Mesothelial cell of epicardium (in vitro differentiated cells): Measurements from ENCODE around the gene SMIM27. TPM values are rescaled to one million over a fixed set of nuclear protein-coding genes. Genes with fewer than 3 reads are reported as not detected.
"Not testable (repeated sequence)": the region's sequence is repeated elsewhere in the genome, so short reads cannot be mapped to it uniquely, and the experiment has no call there.

Experiments used
- DNase-seq, 2 experiments: peaks; one replicate each; pipeline ENCODE4 v3.0.0; 2021; ENCODE audit warnings: low spot score in 2 of 2; ENCODE audit not compliant: unreplicated experiment in 2 of 2
- H3K27ac Mint-ChIP-seq: 2 replicates; pipeline ENCODE4 v1.8.0; 2021; ENCODE audit warnings: mixed read lengths
- H3K27me3 Mint-ChIP-seq: 2 replicates; pipeline ENCODE4 v1.8.0; 2021; ENCODE audit warnings: low read depth, mixed read lengths
- H3K36me3 Mint-ChIP-seq: 2 replicates; pipeline ENCODE4 v1.8.0; 2021; ENCODE audit warnings: mixed read lengths
- H3K4me1 Mint-ChIP-seq: 2 replicates; pipeline ENCODE4 v1.8.0; 2021; ENCODE audit warnings: mixed read lengths
- H3K4me3 Mint-ChIP-seq: 2 replicates; pipeline ENCODE4 v1.8.0; 2021; ENCODE audit warnings: mild to moderate bottlenecking, moderate library complexity, mixed read lengths
- H3K9me3 Mint-ChIP-seq: 2 replicates; pipeline ENCODE4 v1.8.0; 2021; ENCODE audit warnings: mixed read lengths
- CTCF ChIP-seq: fragments of 200-600 bp; sonication (generic); IDR thresholded peaks from one replicate; pipeline ENCODE4 v1.5.0; 2021; ENCODE audit warnings: antibody characterized with exemption; ENCODE audit not compliant: unreplicated experiment
- total RNA-seq: library from RNA; stranded (reverse); gene quantifications from 3 replicates; pipeline ENCODE4 v1.2.1, GENCODE V29; 2021

Gene SMIM27
- total RNA-seq, 1 donor from 2014 or later, result 8.3 TPM

- no peaks in the 10 kb centered on the region for H3K36me3 Mint-ChIP-seq
- TF ChIP-seq CTCF, result no peak
- no peak overlapping the region for H3K27ac Mint-ChIP-seq
- H3K27me3 Mint-ChIP-seq, result peaks cover 33% of the 10 kb centered on the region
- peaks cover 6% of the 10 kb centered on the region for H3K9me3 Mint-ChIP-seq
- no peak for DNase-seq
- no peak overlapping the region for H3K4me3 Mint-ChIP-seq
- peaks cover 4% of the 10 kb centered on the region for H3K4me1 Mint-ChIP-seq
Observed at GRCh38 chr9:32589083-32589723, 37.1 kb downstream of the SMIM27 start.

GRCh38 chr9:32590476-32590875 is 38.3 kb downstream of the SMIM27 start:
- Mint-ChIP-seq H3K27me3 (peaks cover 25% of the 10 kb centered on the region), H3K4me1 (peaks cover 4% of the 10 kb centered on the region), H3K4me3 (no peak overlapping the region), H3K27ac (no peak overlapping the region), H3K36me3 (no peaks in the 10 kb centered on the region), H3K9me3 (peaks cover 6% of the 10 kb centered on the region)
- TF ChIP-seq CTCF, result no peak
- DNase-seq, result no peak

- TF ChIP-seq CTCF, result no peak
- Mint-ChIP-seq H3K36me3 (no peaks in the 10 kb centered on the region), H3K27me3 (peaks cover 21% of the 10 kb centered on the region), H3K27ac (no peak overlapping the region), H3K4me3 (no peak overlapping the region), H3K9me3 (peaks cover 4% of the 10 kb centered on the region), H3K4me1 (peaks cover 4% of the 10 kb centered on the region)
- DNase-seq, result no peak
Observed at GRCh38 chr9:32590898-32591297, 38.8 kb downstream of the SMIM27 start.

GRCh38 chr9:32596096-32596865 is 44.2 kb downstream of the SMIM27 start:
- peaks cover 9% of the 10 kb centered on the region for H3K27me3 Mint-ChIP-seq
- no peak for TF ChIP-seq CTCF
- no peaks in the 10 kb centered on the region for H3K4me1 Mint-ChIP-seq
- peaks cover 19% of the 10 kb centered on the region for H3K9me3 Mint-ChIP-seq
- DNase-seq, result no peak
- H3K36me3 Mint-ChIP-seq, result no peaks in the 10 kb centered on the region
- H3K4me3 Mint-ChIP-seq, result no peak overlapping the region
- H3K27ac Mint-ChIP-seq, result no peak overlapping the region

GRCh38 chr9:32596936-32597335 is 44.8 kb downstream of the SMIM27 start:
- TF ChIP-seq CTCF, result no peak
- Mint-ChIP-seq H3K27ac (no peak overlapping the region), H3K9me3 (peaks cover 19% of the 10 kb centered on the region), H3K4me1 (no peaks in the 10 kb centered on the region), H3K27me3 (peaks cover 13% of the 10 kb centered on the region), H3K4me3 (no peak overlapping the region), H3K36me3 (no peaks in the 10 kb centered on the region)
- no peak for DNase-seq

GRCh38 chr9:32599021-32599420 is 46.9 kb downstream of the SMIM27 start:
- H3K4me1 Mint-ChIP-seq, H3K27ac Mint-ChIP-seq, H3K36me3 Mint-ChIP-seq, DNase-seq, H3K4me3 Mint-ChIP-seq: not testable (repeated sequence)
- H3K27me3 Mint-ChIP-seq, result peaks cover 17% of the 10 kb centered on the region
- H3K9me3 Mint-ChIP-seq, result peaks cover 19% of the 10 kb centered on the region

Other genes with a start within 250 kb of the SMIM27 start
- 23.9 to 24.6 TPM (median 24.0 TPM) in 3 replicates for gene ACO1, start 167.7 kb upstream of the SMIM27 start, total RNA-seq
- 16.4 to 19.1 TPM (median 16.6 TPM) in 3 replicates for gene RIGI, start 26.1 kb upstream of the SMIM27 start, total RNA-seq
- 21.9 to 23.3 TPM (median 22.8 TPM) in 3 replicates for gene TOPORS, start 259 bp downstream of the SMIM27 start, total RNA-seq
- 36.7 to 38.4 TPM (median 36.9 TPM) in 3 replicates for gene NDUFB6, start 20.8 kb downstream of the SMIM27 start, total RNA-seq
- 0.05 TPM in 1 of 3 replicates, not detected in the others for gene TAF1L, start 83.3 kb downstream of the SMIM27 start, total RNA-seq
- gene TMEM215, start 231.2 kb downstream of the SMIM27 start, total RNA-seq, result 0.07 TPM in 1 of 3 replicates, not detected in the others